H1 (cell line): ENCODE measurements around the gene AGBL4. TPM values are rescaled to one million over a fixed set of nuclear protein-coding genes. Genes with fewer than 3 reads are reported as not detected.

Source experiments
- polyA plus RNA-seq, 7 experiments: library from polyadenylated mRNA; depleted of rRNA in 3 of 7; stranded (reverse) in 5 of 7; unstranded in 2 of 7; fragments of >200 nt in 5 of 7; fragments of 200-250 nt in 2 of 7; gene quantifications; 1 replicate in 5 of 7; 2 replicates in 1 of 7; 4 replicates in 1 of 7; pipeline versions ENCODE4 v1.2.1 to v1.2.3, GENCODE V29; 2011 to 2013; ENCODE audit warnings: missing spikeins in 2 of 7, mixed read lengths in 2 of 7
- total RNA-seq: library from RNA; stranded (reverse); fragmentation: NEBNext Ultra II Directional; extraction: Animal tissue kit (Norgen Biotek cat#: 25700); gene quantifications from 2 replicates; pipeline ENCODE4 v1.2.1, GENCODE V29; 2021
- TF ChIP-seq, protein P1 (sequence below): fragments of 300-600 bp; sonication (generic); IDR thresholded peaks from 2 replicates; pipeline ENCODE4 v1.7.1; 2012; ENCODE audit warnings: low read length, moderate library complexity, mild to moderate bottlenecking, inconsistent platforms; ENCODE audit not compliant: insufficient replicate concordance

Gene AGBL4
- total and polyA plus RNA-seq, 2 of the 8 experiments (the other 6 are each of a cell fraction or from before 2014, with no cell fraction given) = 0.41 to 0.45 TPM

DNA sequence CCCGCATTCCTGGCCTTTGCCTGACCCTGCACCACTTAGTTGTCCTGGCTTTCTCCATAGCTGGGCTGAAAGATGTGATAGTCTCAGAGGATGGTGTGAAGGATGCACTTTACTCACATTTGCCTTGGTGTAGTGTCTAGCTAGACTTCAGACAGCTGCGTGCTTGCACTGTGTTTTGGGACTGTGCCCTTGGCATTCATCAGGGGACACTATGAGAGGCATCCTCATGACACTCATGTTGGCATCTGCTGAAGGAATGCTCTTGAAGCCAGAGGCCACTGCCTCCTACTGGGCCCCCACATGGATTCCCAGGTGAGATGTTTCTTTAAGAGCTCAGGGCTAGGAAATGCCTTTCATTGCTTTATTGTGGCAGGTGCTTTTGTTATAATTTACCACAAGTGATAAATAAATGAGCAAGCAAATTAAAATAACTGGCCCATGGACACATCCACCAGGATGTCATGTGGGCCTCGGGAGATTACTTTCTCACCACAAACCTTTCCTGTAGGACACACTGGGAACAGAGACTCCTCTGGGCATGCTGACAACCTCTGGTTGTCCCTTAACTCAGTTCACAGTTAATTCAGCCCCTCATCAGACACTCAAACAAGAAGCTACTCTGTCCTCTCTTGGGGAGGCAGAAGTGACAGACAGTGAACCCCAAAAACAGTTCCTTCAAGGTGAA lies 1452.3 kb downstream of the AGBL4 start (continued):
- TF ChIP-seq, protein P1, sequence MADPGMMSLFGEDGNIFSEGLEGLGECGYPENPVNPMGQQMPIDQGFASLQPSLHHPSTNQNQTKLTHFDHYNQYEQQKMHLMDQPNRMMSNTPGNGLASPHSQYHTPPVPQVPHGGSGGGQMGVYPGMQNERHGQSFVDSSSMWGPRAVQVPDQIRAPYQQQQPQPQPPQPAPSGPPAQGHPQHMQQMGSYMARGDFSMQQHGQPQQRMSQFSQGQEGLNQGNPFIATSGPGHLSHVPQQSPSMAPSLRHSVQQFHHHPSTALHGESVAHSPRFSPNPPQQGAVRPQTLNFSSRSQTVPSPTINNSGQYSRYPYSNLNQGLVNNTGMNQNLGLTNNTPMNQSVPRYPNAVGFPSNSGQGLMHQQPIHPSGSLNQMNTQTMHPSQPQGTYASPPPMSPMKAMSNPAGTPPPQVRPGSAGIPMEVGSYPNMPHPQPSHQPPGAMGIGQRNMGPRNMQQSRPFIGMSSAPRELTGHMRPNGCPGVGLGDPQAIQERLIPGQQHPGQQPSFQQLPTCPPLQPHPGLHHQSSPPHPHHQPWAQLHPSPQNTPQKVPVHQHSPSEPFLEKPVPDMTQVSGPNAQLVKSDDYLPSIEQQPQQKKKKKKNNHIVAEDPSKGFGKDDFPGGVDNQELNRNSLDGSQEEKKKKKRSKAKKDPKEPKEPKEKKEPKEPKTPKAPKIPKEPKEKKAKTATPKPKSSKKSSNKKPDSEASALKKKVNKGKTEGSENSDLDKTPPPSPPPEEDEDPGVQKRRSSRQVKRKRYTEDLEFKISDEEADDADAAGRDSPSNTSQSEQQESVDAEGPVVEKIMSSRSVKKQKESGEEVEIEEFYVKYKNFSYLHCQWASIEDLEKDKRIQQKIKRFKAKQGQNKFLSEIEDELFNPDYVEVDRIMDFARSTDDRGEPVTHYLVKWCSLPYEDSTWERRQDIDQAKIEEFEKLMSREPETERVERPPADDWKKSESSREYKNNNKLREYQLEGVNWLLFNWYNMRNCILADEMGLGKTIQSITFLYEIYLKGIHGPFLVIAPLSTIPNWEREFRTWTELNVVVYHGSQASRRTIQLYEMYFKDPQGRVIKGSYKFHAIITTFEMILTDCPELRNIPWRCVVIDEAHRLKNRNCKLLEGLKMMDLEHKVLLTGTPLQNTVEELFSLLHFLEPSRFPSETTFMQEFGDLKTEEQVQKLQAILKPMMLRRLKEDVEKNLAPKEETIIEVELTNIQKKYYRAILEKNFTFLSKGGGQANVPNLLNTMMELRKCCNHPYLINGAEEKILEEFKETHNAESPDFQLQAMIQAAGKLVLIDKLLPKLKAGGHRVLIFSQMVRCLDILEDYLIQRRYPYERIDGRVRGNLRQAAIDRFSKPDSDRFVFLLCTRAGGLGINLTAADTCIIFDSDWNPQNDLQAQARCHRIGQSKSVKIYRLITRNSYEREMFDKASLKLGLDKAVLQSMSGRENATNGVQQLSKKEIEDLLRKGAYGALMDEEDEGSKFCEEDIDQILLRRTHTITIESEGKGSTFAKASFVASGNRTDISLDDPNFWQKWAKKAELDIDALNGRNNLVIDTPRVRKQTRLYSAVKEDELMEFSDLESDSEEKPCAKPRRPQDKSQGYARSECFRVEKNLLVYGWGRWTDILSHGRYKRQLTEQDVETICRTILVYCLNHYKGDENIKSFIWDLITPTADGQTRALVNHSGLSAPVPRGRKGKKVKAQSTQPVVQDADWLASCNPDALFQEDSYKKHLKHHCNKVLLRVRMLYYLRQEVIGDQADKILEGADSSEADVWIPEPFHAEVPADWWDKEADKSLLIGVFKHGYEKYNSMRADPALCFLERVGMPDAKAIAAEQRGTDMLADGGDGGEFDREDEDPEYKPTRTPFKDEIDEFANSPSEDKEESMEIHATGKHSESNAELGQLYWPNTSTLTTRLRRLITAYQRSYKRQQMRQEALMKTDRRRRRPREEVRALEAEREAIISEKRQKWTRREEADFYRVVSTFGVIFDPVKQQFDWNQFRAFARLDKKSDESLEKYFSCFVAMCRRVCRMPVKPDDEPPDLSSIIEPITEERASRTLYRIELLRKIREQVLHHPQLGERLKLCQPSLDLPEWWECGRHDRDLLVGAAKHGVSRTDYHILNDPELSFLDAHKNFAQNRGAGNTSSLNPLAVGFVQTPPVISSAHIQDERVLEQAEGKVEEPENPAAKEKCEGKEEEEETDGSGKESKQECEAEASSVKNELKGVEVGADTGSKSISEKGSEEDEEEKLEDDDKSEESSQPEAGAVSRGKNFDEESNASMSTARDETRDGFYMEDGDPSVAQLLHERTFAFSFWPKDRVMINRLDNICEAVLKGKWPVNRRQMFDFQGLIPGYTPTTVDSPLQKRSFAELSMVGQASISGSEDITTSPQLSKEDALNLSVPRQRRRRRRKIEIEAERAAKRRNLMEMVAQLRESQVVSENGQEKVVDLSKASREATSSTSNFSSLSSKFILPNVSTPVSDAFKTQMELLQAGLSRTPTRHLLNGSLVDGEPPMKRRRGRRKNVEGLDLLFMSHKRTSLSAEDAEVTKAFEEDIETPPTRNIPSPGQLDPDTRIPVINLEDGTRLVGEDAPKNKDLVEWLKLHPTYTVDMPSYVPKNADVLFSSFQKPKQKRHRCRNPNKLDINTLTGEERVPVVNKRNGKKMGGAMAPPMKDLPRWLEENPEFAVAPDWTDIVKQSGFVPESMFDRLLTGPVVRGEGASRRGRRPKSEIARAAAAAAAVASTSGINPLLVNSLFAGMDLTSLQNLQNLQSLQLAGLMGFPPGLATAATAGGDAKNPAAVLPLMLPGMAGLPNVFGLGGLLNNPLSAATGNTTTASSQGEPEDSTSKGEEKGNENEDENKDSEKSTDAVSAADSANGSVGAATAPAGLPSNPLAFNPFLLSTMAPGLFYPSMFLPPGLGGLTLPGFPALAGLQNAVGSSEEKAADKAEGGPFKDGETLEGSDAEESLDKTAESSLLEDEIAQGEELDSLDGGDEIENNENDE = no peak
